Liver (tissue), 3 donors: ENCODE measurements around the gene NECTIN1.

Source experiments
- GABPA ChIP-seq, 2 donors: IDR thresholded peaks in 1 of 2; conservative IDR thresholded peaks in 1 of 2; 2 replicates each; pipeline ENCODE4 v1.6.1; 2016; ENCODE audit warnings: antibody characterized with exemption in 2 of 2, mild to moderate bottlenecking in 1 of 2, moderate library complexity in 1 of 2
- RAD21 ChIP-seq, 2 donors: IDR thresholded peaks; 2 replicates each; pipeline ENCODE4 v1.6.1; 2016; ENCODE audit warnings: antibody characterized with exemption in 2 of 2, mild to moderate bottlenecking in 2 of 2
- YY1 ChIP-seq: IDR thresholded peaks from 2 replicates; pipeline ENCODE4 v1.6.1; 2016; ENCODE audit warnings: antibody characterized with exemption, mild to moderate bottlenecking
- TF ChIP-seq, protein P1 (sequence below): fragments of 150-350 bp; IDR thresholded peaks from 2 replicates; pipeline ENCODE4 v1.5.1; 2017; ENCODE audit warnings: improper control_type of control experiment, low read depth, low read length; ENCODE audit not compliant: missing input control
- TF ChIP-seq, protein P2 (sequence below): IDR thresholded peaks from 2 replicates; pipeline ENCODE4 v1.6.1; 2016; ENCODE audit warnings: antibody characterized with exemption, mild to moderate bottlenecking
- TF ChIP-seq, protein P3 (sequence below): IDR thresholded peaks from 2 replicates; pipeline ENCODE4 v1.6.1; 2016; ENCODE audit warnings: antibody characterized with exemption
- donor health status: healthy.
- donor health status: healthy.

DNA sequence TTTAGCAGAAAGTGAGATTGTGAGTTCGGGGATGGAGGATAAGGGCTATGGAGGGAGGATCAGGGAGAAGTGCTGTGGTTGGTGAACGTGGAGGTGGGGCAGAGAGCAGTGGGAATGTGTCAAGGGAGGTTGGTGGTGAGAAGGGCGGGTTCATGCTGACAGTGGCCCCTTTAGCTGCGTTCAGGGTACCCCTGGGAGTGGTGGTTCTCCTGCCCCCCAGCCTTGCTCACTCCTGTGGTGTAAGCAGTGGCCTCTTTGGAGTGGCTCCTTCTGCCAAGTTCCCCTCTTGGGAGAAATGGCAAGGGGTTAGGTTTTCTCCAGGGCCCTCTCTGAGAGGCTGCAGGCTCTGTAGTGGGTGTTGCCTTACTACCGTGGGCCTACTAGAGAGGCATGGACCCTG is 16.1 kb upstream of the NECTIN1 start:
- TF ChIP-seq, protein P1, sequence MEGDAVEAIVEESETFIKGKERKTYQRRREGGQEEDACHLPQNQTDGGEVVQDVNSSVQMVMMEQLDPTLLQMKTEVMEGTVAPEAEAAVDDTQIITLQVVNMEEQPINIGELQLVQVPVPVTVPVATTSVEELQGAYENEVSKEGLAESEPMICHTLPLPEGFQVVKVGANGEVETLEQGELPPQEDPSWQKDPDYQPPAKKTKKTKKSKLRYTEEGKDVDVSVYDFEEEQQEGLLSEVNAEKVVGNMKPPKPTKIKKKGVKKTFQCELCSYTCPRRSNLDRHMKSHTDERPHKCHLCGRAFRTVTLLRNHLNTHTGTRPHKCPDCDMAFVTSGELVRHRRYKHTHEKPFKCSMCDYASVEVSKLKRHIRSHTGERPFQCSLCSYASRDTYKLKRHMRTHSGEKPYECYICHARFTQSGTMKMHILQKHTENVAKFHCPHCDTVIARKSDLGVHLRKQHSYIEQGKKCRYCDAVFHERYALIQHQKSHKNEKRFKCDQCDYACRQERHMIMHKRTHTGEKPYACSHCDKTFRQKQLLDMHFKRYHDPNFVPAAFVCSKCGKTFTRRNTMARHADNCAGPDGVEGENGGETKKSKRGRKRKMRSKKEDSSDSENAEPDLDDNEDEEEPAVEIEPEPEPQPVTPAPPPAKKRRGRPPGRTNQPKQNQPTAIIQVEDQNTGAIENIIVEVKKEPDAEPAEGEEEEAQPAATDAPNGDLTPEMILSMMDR = no peak
- no peak for TF ChIP-seq RAD21 (IDR thresholded peaks at IDR 0.05)
- TF ChIP-seq GABPA (IDR thresholded peaks at IDR 0.05 in 1 of 2, conservative IDR thresholded peaks at IDR 0.05 in 1 of 2) = no peak
- TF ChIP-seq, protein P2, sequence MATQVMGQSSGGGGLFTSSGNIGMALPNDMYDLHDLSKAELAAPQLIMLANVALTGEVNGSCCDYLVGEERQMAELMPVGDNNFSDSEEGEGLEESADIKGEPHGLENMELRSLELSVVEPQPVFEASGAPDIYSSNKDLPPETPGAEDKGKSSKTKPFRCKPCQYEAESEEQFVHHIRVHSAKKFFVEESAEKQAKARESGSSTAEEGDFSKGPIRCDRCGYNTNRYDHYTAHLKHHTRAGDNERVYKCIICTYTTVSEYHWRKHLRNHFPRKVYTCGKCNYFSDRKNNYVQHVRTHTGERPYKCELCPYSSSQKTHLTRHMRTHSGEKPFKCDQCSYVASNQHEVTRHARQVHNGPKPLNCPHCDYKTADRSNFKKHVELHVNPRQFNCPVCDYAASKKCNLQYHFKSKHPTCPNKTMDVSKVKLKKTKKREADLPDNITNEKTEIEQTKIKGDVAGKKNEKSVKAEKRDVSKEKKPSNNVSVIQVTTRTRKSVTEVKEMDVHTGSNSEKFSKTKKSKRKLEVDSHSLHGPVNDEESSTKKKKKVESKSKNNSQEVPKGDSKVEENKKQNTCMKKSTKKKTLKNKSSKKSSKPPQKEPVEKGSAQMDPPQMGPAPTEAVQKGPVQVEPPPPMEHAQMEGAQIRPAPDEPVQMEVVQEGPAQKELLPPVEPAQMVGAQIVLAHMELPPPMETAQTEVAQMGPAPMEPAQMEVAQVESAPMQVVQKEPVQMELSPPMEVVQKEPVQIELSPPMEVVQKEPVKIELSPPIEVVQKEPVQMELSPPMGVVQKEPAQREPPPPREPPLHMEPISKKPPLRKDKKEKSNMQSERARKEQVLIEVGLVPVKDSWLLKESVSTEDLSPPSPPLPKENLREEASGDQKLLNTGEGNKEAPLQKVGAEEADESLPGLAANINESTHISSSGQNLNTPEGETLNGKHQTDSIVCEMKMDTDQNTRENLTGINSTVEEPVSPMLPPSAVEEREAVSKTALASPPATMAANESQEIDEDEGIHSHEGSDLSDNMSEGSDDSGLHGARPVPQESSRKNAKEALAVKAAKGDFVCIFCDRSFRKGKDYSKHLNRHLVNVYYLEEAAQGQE = no peak
- TF ChIP-seq, protein P3, sequence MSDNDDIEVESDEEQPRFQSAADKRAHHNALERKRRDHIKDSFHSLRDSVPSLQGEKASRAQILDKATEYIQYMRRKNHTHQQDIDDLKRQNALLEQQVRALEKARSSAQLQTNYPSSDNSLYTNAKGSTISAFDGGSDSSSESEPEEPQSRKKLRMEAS = no peak
- no peak for TF ChIP-seq YY1
